ENCODE measurements around the gene ICAM2. TPM values are rescaled to one million over a fixed set of nuclear protein-coding genes. Genes with fewer than 3 reads are reported as not detected.
"Not testable (repeated sequence)": the region's sequence is repeated elsewhere in the genome, so short reads cannot be mapped to it uniquely, and the experiment has no call there.

The ICAM2 gene
- polyA plus RNA-seq, 3 donors = 26.0 to 33.1 (median 28.8) TPM

- no peak for DNase-seq
Measured at GRCh38 chr17:64017381-64017980, 3.0 kb downstream of the ICAM2 start.

DNA sequence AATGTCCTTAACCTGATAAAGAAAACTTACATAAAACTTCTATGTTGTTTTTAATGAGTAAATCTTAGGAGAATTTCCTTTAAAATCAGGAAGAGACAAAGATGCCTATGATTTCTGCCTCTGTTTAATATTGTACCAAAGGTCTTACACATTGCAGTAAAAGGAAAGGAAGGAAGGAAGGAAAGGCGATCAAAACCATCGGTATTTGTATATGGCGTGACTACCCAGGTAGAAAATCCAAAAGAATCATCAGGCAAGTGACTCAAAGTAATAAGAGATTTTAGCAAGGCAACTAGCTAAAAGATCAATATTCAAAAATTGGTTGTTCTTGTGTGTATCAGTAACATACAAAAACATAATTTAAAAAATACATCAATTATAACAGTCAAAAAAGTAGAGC is 3.5 kb downstream of the ICAM2 start:
- DNase-seq = no peak

- no peak for DNase-seq
Measured at GRCh38 chr17:64016231-64016784, 4.1 kb downstream of the ICAM2 start.

- no peak for DNase-seq
Measured at GRCh38 chr17:64015447-64015846, 5.0 kb downstream of the ICAM2 start.

- no peak for DNase-seq
Measured at GRCh38 chr17:64009571-64010402, 10.6 kb downstream of the ICAM2 start.

DNA sequence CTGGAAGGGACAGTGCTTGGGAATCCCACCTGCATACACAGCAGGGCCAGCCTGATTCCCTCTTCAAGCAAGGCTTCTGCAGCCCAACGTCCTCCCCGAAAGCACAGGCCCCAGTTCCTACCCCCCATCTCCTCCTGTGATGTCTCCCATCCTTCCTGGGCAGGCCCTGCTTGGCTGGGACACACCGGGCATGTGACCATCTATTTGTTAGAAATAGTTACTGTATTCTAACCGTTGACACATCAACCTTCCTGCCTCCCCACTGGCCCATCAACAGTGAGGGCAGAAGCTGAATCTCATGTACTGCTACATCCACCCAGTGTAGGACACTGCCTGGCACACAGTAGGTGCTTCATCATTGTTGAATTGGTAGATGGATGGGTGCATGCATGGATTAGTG is 11.6 kb downstream of the ICAM2 start:
- DNase-seq = no peak

GRCh38 chr17:64008346-64008745 is 12.1 kb downstream of the ICAM2 start:
- DNase-seq = no peak

DNA sequence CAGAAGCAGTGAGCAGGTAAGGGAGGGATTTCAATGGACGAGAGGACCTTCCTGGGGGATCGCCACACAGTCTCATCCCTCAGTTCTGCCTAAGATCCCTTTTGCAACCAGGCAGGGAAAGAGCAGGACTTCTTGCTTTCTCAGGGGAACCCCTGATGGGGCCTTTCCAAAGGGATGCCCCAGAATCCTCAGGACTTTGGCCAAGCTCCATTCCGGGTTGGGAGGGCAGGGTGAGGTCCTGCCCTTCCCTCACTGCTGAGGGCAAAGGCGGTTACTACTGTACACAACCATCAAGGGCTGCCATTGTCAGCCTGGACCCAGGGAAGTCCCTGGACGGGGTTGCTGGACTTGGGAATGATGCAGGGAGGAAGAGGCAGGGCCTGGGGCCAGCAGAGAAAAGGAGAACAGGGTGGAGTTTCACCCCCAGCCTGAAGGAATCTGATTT is 12.6 kb downstream of the ICAM2 start:
- DNase-seq = no peak

- not testable (repeated sequence) for DNase-seq
Measured at GRCh38 chr17:64007089-64007837, 13.2 kb downstream of the ICAM2 start.

- DNase-seq = no peak
Measured at GRCh38 chr17:64006361-64007088, 13.9 kb downstream of the ICAM2 start.

- no peak for DNase-seq
Measured at GRCh38 chr17:64005734-64006167, 14.7 kb downstream of the ICAM2 start.

- DNase-seq = no peak
Measured at GRCh38 chr17:64004903-64005733, 15.3 kb downstream of the ICAM2 start.

- DNase-seq = no peak
Measured at GRCh38 chr17:64004218-64004770, 16.1 kb downstream of the ICAM2 start.

DNA sequence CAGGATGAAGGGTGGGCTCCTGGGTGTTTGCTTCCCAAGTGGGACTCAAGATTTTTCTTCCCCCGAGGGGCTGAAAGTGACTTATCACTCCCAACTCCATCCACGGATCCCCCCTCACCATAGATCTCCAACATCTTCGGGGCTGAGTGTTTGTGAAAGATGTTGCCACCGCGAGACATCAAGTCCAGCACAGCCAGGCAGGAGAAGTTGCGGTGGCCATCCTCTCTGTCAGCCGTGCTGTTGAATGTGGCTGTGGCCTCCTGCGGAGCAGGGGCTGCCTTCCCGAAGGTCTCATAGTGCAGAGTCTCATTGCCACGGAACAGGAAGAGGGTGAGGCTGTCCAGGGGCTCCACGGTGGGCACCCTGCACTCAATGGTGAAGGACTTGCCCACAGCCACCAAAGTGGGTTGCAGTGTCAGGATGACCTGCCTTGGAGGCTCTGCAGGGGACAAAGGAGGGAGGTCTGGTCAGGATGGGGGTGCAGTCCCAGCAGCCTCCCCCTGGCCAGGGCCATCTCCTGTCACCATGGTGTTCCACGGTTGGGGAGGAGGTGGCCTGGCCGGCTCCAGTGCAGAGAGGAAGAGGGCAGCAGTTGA is 16.8 kb downstream of the ICAM2 start:
- no peak for DNase-seq

DNA sequence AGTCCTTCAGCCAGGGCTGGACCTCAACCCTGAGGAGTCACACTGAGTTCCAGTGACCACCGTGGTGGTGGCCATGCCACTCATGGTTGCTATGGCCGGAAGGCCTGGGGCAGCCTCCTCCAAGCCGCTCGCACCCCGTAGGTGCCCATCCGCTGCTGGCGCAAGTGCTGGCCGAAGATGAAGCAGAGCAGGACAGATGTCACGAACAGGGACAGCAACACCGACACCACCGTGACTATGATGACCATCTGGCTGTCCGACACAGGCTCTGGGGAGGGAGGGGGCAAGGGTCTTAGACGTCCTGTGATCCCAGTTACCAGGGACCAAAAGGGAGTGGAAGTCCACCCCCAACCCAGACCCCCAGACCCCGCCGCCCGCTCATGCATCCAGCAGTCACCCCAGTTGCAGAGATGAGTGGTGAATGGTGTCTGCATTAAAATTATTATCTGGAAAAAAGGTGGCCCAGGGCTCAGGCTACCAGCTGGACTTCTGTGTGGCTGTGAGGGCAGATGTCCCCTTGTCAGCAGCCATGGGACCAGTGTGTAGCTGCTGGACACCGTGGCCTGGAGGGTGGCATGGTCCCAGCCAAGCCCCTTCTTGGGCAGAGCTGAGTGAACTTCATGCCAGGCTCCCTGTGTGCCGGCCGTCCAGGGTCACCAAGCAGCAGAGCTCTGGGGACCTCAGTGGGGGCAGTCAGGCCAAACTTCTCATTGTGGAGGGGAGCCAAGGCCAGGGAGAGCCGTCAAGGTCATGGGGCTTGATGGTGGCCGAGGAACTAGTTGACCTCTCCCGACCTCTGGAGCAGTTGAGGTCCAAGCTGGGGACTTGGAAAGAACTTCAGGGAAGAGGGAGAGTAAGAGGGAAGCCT is 17.5 kb downstream of the ICAM2 start:
- DNase-seq = no peak

- no peak for DNase-seq
Measured at GRCh38 chr17:64001763-64002529, 18.5 kb downstream of the ICAM2 start.

- DNase-seq = no peak
Measured at GRCh38 chr17:64001091-64001579, 19.3 kb downstream of the ICAM2 start.

Measured in renal pelvis (tissue), 4 donors.